NCI-H226 (cell line): Measurements from ENCODE around the gene OSBP.
"Not testable (repeated sequence)": the region's sequence is repeated elsewhere in the genome, so short reads cannot be mapped to it uniquely, and the experiment has no call there.

ENCODE experiments used
- DNase-seq: peaks from one replicate; pipeline ENCODE4 v3.0.0-alpha.2; 2015

OSBP gene

GRCh38 chr11:59550842-59551658 is 64.5 kb downstream of the OSBP start:
- DNase-seq = peak; percentile 82

DNA sequence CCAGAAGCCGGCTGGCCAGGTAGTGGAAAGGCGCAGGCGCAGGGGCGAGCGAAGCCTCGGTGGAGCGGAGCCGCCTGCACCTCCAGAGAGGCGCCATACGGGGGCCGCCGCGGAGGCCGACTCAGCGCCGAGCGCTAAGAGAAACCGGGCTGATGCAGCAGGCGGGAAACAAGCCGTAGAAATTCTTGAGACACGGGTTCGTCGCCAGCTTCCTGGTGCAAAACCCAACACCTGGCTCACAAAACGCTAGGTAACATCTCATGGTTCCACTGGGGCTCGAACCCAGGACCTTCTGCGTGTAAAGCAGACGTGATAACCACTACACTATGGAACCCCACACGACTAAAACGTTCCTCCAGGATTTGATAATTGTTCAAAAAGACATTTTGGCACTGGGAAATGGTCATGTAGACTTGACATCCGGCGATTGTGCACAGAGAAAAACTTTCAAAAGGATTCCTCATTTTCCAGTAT is 65.2 kb downstream of the OSBP start:
- peak; percentile 96 for DNase-seq

DNA sequence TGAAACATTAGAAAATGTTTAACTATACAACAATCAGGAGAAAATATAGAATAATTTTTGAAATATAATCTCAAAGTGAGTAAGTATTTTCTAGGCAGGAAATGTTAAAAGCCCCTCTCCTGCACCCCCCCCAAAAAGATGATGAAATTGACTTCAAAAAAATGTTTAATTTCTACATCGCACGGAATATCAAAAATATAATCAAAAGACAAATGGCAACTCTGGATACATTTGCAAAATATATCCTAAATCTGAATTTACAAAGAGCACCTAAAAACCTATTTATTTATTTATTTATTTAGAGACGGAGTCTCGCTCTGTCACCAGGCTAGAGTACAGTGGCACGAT is 67.3 kb downstream of the OSBP start:
- no peak for DNase-seq

- DNase-seq = peak; percentile 40
Observed at GRCh38 chr11:59547605-59548308, 67.8 kb downstream of the OSBP start.

DNA sequence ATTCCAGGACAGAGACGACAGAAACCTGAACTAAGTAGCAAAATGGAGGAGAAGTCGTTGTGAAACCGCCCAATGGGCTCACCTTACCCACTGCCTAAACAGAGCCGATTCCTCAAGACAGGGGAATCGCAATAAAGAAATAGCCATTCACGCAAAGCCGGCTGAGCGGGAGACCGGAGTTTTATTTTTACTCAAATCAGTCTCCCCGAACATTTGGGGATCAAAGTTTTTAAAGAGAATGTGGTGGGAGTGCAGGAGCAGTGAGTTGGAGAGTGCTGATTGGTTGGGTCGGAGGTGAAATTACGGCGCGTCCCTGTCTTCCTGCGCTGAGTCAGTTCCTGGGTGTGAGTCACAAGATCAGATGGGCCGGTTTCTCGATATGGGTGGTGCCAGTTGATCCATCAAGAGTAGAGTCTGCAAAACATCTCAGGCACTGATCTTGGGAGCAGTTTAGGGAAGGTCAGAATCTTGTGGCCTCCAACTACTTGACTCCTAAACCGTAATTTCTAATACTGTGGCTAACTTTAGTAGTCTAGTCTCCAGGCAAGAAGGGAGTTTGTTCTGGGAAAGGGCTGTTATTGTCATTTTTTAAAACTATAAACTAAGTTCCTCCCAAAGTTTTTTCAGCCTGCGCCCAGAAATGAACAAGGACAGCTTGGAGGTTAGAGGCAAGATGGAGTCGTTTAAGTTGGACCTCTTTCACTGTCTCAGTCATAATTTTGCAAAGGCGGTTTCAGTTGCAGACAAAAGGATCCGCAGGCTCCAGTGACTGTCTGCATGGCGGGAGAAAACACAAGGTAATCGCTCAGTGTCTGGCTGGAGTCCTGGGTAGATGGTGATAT is 70.2 kb downstream of the OSBP start:
- peak; percentile 76 for DNase-seq

DNA sequence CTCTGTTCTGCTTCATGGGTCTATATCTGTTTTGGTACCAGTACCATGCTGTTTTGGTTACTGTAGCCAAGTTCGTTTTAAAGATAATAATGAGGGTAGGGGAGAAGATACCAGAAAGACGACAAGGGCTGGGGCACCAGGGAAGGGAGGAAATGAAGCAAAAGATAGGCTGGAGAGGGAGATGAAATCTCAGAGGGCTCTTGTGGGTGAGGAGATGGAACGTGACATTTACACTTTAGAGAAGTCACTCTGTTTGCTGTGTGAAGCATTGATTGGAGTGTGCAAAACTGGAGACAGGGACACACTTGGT is 70.8 kb downstream of the OSBP start:
- DNase-seq = no peak

DNA sequence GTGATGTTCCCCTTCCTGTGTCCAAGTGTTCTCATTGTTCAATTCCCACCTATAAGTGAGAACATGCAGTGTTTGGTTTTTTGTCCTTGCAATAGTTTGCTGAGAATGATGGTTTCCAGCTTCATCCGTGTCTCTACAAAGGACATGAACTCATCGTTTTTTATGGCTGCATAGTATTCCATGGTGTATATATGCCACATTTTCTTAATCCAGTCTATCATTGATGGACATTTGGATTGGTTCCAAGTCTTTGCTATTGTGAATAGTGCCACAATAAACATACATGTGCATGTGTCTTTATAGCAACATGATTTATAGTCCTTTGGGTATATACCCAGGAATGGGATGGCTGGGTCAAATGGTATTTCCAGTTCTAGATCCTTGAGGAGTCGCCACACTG is 71.9 kb downstream of the OSBP start:
- DNase-seq = not testable (repeated sequence)

DNA sequence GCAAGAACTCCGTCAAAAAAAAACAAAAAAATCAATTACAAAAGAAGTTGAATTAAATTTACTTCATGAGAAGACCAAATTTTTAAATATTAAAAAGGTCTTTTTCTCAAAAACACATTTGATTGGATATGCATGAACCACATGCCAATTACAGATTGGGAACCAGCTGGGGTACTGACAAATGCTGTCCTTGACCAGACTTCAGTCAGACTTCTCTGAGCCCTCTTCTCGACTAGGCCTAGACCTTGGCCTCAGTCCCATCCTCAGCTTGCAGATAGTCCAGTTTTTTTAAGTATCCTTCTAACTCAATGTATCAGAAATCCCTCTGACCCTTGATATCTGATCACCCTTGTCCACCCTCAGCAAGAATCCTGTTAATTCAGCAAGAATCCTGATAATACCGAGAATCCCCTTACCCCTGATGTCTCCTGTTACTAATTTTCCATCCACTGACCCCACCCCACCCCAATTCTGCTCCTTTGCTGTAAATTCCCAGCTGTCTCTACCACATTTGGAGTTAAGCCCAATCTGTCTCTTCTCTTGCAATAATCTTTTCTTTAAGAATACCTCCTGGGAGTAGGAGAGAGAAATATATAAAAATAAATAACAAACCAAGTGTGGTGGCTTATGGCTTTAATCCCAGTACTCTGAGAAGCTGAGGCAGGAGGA is 73.3 kb downstream of the OSBP start:
- no peak for DNase-seq

DNA sequence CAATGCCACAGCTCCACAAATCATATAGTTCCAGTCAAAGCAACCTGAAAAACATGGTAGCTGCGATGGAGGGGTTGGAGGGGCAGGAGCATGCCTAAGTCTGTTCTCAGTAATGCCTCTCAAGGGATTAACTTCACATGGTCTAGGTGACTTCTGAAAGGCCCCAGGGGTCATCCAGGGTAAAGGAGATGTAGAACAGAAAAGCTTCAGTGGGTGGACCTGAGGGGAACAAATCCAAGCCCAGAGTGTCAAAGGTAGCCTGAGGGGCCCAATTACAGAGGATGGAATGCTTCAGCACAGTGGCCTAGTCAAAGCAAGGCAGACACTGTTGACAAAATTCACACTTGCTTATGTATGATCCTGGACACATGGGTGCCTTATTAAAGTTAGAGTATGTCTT is 80.9 kb downstream of the OSBP start:
- DNase-seq = no peak

DNA sequence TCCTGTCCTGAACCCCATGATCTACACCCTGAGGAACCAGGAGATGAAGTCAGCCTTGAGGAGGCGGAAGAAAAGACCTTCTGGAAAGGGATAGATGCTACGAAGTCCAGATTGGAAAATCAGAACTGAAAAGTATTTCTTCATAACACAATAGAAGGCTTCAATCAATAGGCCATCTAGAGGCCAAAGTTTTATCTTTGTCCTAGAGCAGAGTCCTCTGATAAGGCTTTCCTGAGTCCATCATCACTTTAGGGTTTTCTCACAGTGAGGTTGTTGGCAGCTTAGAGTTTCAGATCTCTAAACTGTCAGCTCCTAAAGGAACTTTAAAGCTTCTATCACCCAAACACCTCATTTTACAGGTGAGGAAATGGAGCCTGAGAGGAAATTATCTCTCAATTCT is 83.0 kb downstream of the OSBP start:
- DNase-seq = no peak

- DNase-seq = no peak
Observed at GRCh38 chr11:59528711-59529110, 86.9 kb downstream of the OSBP start.
